Measurements from ENCODE around the gene PLEK2.
"Not testable (repeated sequence)": the region's sequence is repeated elsewhere in the genome, so short reads cannot be mapped to it uniquely, and the experiment has no call there.

PLEK2 gene

DNA sequence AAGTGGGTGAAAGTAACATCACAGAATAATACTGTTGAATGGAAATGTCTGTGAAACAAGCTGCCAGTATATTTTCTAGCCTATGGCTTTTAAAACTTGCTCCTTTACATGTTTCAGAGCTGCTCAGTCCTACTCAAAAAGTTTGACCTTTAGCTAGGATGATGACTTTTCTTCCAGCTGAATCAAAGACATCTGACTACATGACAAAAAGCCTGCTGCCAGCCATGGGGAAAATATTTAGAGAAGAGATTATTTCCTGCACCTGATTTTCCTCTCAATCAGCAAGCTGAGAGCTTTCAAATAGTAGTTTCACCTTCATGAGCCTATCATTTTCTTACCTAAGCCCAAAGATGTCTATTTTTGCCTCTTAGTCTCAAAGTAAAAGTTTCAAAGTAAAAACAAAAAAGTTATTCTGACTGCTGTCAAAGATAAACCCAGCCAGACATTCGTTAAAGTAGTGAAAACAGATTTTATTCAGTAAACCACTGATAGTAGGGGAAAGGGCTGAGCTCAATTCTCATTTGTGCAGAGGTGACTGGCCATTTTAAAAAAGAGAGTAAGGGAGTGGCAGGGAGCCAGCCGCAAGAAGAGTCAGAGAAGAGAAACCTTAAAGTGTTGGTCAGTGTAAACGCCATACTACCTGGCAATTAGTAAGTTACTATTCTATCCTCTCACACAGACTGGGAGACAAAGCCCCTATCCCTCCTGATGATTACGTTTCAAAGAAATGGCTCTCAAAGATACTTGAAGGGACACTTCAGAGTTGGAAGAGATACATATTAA lies 54.6 kb downstream of the PLEK2 start:
- DNase-seq: no peak

DNA sequence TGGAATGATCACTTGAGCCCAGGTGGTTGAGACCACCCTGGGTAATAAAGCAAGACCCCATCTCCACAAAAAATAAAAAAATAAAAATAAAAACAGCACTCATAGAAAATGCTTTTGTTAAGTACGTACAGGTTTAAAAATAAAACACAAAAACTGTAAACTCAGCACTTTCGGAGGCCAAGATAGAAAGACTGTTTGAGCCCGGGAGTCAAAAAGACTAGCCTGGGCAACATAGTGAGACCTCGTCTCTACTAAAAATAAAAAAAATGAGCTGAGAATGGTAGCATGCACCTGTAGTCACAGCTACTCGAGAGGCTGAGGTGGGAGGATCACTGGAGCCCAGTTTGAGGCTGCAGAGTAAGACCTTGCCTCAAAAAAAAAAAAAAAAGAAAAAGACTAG lies 59.9 kb downstream of the PLEK2 start:
- no peak for DNase-seq

DNA sequence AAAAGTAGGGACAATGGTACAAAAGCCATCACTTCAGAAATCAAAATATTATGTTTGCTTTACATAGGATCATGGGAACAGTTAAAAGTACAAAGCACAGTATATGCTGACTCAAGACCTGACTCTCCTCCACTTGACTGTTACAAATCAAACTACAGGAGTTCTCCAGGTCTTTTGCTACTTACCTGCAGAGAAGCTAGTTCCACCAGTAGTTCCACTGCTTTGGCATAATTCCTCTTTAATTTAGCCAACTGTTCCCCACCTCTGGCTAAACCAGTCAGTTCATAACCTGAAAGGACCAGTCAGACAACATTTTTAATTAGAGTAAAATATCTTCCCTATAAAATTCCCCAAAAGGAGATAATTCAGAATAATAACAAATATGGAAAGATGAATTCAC lies 66.4 kb downstream of the PLEK2 start:
- no peak for DNase-seq

DNA sequence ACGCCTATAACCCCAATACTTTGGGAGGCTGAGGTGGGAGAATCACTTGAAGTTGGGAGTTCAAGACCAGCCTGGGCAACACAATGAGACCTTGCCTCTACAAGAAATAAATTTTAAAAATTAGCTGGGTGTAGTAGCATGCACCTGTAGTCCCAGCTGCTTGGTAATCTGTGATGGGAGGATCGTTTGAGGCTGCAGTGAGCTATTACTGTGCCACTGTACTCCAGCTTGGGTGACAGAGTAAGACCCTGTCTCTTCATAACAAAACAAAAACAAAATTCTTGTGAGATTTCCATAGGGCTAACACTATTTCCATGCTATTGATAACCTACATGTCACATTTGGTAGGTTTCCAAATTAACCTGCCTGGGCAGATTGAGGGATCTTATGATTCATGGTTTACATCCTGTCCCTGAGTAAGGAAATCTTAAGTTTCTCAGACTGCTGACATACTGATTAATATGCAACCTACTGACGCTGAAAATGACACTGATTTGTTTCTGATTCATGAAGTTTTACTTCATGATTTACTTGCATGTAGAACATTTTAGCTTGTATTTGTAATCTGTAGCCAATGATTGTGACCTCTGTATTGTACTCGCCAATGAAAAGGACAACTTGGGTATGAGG lies 68.2 kb downstream of the PLEK2 start:
- DNase-seq: no peak

DNA sequence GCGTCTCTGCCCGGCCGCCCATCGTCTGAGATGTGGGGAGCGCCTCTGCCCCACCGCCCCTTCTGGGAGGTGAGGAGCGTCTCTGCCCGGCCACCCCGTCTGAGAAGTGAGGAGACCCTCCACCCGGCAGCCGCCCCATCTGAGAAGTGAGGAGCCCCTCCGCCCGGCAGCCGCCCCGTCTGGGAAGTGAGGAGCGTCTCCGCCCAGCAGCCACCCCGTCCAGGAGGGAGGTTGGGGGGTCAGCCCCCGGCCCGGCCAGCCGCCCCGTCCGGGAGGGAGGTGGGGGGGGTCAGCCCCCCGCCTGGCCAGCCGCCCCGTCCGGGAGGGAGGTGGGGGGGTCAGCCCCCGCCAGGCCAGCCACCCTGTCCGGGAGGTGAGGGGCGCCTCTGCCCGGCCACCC lies 70.7 kb downstream of the PLEK2 start:
- not testable (repeated sequence) for DNase-seq

Data from GOT3 (cell line).